Neural crest cell (in vitro differentiated cells): ENCODE results near the gene KIF14. TPM values are rescaled to one million over a fixed set of nuclear protein-coding genes. Genes with fewer than 3 reads are reported as not detected.

Experiments used
- DNase-seq: peaks from one replicate; pipeline ENCODE4 v3.0.0; 2021; ENCODE audit warnings: low read depth, mixed read lengths, low spot score
- H3K27ac Mint-ChIP-seq: one replicate; pipeline ENCODE4 v1.8.0; 2021; ENCODE audit warnings: mild to moderate bottlenecking, mixed read lengths; ENCODE audit not compliant: unreplicated experiment
- H3K27me3 Mint-ChIP-seq: 2 replicates; pipeline ENCODE4 v1.8.0; 2021; ENCODE audit warnings: low read depth, mild to moderate bottlenecking, mixed read lengths
- H3K36me3 Mint-ChIP-seq: 2 replicates; pipeline ENCODE4 v1.8.0; 2021; ENCODE audit warnings: low read depth, mild to moderate bottlenecking, mixed read lengths
- H3K4me1 Mint-ChIP-seq: 2 replicates; pipeline ENCODE4 v1.8.0; 2021; ENCODE audit warnings: mixed read lengths
- H3K4me3 Mint-ChIP-seq: one replicate; pipeline ENCODE4 v1.8.0; 2021; ENCODE audit warnings: mild to moderate bottlenecking, mixed read lengths
- H3K9me3 Mint-ChIP-seq: 2 replicates; pipeline ENCODE4 v1.8.0; 2021; ENCODE audit warnings: mixed read lengths
- CTCF ChIP-seq: fragments of 200-600 bp; sonication (generic); conservative IDR thresholded peaks from 2 replicates; pipeline ENCODE4 v1.5.0; 2021; ENCODE audit warnings: antibody characterized with exemption, mild to moderate bottlenecking
- total RNA-seq: library from RNA; stranded (reverse); gene quantifications from 2 replicates; pipeline ENCODE4 v1.2.1, GENCODE V29; 2021

The KIF14 gene
- total RNA-seq, 1 donor from 2014 or later, result 22.0 TPM

GRCh38 chr1:200665861-200666260 lies 45.3 kb upstream of the KIF14 start:
- no peak overlapping the region for H3K4me3 Mint-ChIP-seq
- H3K9me3 Mint-ChIP-seq, result no peaks in the 10 kb centered on the region
- no peak overlapping the region for H3K27ac Mint-ChIP-seq
- no peak for TF ChIP-seq CTCF
- peaks cover 36% of the 10 kb centered on the region for H3K4me1 Mint-ChIP-seq
- H3K36me3 Mint-ChIP-seq, result peaks cover 3% of the 10 kb centered on the region
- DNase-seq, result no peak
- no peaks in the 10 kb centered on the region for H3K27me3 Mint-ChIP-seq

- Mint-ChIP-seq H3K27ac (no peak overlapping the region), H3K9me3 (no peaks in the 10 kb centered on the region), H3K36me3 (peaks cover 9% of the 10 kb centered on the region), H3K27me3 (no peaks in the 10 kb centered on the region), H3K4me3 (no peak overlapping the region), H3K4me1 (peaks cover 7% of the 10 kb centered on the region)
- no peak for TF ChIP-seq CTCF
- DNase-seq, result no peak
Observed at GRCh38 chr1:200660719-200661118, 40.2 kb upstream of the KIF14 start.

- no peak for TF ChIP-seq CTCF
- DNase-seq, result no peak
- H3K4me1 Mint-ChIP-seq, result peaks cover 5% of the 10 kb centered on the region
- H3K27ac Mint-ChIP-seq, result no peak overlapping the region
- H3K4me3 Mint-ChIP-seq, result no peak overlapping the region
- peaks cover 5% of the 10 kb centered on the region for H3K36me3 Mint-ChIP-seq
- H3K9me3 Mint-ChIP-seq, result no peaks in the 10 kb centered on the region
- H3K27me3 Mint-ChIP-seq, result no peaks in the 10 kb centered on the region
Observed at GRCh38 chr1:200659269-200659668, 38.7 kb upstream of the KIF14 start.

GRCh38 chr1:200658037-200658818 lies 37.7 kb upstream of the KIF14 start:
- no peak for DNase-seq
- H3K27ac Mint-ChIP-seq, result no peak overlapping the region
- H3K4me3 Mint-ChIP-seq, result no peak overlapping the region
- H3K9me3 Mint-ChIP-seq, result no peaks in the 10 kb centered on the region
- TF ChIP-seq CTCF, result no peak
- no peaks in the 10 kb centered on the region for H3K27me3 Mint-ChIP-seq
- peaks cover 4% of the 10 kb centered on the region for H3K4me1 Mint-ChIP-seq
- H3K36me3 Mint-ChIP-seq, result peaks cover 12% of the 10 kb centered on the region

GRCh38 chr1:200654660-200655059 lies 34.1 kb upstream of the KIF14 start:
- H3K36me3 Mint-ChIP-seq, result peaks cover 15% of the 10 kb centered on the region
- no peak overlapping the region for H3K27ac Mint-ChIP-seq

More at GRCh38 chr1:200654660-200655059, 34.1 kb upstream of the KIF14 start:
- TF ChIP-seq CTCF, result no peak
- Mint-ChIP-seq H3K9me3 (no peaks in the 10 kb centered on the region), H3K4me1 (peaks cover 6% of the 10 kb centered on the region), H3K27me3 (no peaks in the 10 kb centered on the region), H3K4me3 (no peak overlapping the region)
- no peak for DNase-seq
